ENCODE data around the gene POLR3H.

POLR3H gene

DNA sequence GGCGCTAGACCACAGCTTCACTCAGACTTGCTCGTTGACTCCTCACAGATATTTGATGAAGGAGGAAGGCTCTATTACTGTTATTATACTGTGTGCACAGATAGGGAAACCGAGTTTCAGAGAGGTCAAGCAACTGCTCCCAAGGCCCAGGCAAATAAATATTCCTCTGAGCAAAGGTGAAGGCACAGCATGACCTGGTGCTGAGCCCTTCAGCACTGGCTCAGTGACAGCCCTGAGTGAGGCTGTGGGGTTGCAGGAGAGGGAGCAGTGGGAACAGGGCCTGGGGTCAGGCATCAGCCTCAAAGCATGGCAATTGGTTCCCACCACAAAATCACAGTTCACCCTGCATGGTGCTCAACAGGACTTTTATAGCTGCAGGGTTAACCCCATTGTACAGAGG is 7.1 kb downstream of the POLR3H start:
- no peak for DNase-seq (ENCODE audit: low read depth in 2 of 2)

DNA sequence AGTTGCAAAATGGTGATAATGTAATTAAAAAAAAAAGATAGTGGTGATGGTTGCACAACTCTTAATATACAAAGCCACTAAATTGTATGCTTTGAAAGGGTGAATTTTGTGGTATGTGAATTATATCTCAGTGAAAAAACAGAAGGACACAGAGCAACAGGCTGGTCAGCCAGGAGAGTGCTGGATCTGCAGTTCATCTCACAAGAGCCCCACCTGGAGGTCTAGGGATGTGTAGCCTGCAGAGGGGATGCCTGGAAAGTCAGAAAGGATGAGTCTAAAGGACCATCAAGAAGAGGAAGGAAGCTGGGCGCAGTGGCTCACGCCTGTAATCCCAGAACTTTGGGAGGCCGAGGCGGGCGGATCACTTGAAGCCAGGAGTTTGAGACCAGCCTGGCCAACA is 9.0 kb downstream of the POLR3H start:
- no peak for DNase-seq (ENCODE audit: low read depth in 2 of 2)

DNA sequence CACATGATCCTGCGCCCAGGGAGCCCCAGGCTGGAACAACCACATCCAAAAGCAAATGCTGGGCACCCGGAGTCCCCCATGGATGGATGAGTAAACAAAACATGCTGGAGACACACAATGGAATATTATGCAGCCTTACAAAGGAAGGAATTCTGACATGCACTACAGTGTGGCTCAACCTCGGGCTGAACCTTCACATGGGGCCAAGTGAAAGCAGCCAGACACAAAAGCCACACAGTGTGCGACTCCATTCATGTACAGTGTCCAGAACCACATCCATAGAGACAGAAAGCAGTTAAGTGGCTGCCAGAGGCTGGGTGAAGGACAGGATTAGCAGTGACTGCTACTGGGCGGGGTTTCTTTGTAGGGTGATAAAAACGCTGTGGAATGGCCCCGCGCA is 10.1 kb downstream of the POLR3H start:
- no peak for DNase-seq (ENCODE audit: low read depth in 2 of 2)

DNA sequence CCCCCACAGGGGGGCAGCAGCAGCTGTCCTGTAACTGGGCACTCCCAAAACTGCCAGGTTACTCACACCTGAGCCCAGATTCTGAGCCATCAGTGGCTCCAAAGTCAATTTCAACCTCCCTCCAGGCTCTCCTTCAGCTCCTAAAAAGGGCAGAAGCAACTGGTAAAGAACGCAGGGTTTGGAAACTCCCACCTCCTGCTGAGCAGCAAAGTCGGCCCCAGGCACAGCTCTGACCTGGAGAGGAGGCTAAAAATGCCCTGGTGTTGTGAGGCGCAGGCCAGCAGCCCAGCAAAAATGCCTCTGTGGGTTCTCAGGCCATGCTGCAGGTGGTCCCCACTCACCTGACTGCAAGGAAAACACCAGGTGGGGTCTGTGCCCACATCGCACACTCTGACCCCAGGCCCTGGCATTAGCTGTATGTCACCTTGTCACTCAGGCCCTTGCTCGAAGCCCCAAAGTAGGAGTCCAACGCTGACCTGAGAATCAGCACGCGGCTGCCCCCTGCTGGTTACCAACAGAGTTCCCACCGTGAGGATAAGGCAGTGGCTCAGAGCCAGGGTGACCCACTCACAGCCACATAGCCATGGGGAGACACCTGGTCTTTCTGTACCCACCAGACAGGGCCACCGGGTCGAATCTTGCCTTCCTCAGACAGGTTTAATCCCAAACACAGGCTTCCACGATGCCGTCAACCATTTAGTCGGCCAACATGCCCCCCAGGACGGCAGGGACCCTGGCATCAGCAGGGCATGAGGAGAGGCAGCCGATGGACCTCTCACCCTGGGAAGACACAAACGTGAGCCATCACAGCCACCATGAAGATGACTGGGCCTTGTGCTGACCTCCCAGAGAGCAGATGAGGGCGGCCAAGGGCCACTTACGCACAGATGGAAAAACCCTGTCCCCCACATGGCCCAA is 11.1 kb downstream of the POLR3H start:
- peak; percentile 23 to 40 for DNase-seq (ENCODE audit: low read depth in 2 of 2)

DNA sequence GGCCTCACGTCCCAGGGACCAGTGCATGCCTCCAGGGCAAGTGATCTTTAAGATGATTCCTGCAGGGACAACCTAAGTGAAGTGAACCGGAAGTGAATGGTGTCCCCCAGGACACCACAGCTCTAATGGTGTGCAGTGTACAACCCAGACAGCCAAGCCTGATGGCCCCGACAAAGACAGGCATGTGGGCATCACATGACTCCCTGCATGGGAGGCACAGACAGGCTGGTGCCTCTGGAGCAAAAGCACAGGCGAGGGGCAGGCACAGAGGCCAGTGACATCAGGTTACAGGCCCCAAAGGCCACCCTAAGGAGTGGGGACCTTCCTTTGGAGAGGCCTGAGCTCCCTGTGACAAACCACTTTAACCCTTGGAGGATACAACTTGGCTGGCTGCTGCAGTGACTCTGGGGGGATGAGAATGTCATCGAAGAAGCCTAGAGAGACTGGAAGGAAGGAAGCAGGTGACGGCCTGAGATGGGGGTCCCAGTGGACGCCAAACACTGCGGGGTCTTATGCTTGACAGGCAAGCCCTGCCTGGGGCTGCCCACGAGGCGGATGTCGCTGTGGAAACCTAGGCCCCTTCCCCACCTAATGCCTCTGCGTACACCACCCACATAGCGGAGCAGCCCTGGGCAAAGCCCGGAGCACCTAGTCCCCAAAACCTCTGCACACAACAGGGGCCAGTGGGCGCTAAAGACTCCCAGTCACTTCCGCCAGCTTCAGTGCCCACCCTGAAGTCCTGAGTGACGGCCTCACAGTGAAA is 12.4 kb downstream of the POLR3H start:
- DNase-seq (ENCODE audit: low read depth in 2 of 2): no peak

DNA sequence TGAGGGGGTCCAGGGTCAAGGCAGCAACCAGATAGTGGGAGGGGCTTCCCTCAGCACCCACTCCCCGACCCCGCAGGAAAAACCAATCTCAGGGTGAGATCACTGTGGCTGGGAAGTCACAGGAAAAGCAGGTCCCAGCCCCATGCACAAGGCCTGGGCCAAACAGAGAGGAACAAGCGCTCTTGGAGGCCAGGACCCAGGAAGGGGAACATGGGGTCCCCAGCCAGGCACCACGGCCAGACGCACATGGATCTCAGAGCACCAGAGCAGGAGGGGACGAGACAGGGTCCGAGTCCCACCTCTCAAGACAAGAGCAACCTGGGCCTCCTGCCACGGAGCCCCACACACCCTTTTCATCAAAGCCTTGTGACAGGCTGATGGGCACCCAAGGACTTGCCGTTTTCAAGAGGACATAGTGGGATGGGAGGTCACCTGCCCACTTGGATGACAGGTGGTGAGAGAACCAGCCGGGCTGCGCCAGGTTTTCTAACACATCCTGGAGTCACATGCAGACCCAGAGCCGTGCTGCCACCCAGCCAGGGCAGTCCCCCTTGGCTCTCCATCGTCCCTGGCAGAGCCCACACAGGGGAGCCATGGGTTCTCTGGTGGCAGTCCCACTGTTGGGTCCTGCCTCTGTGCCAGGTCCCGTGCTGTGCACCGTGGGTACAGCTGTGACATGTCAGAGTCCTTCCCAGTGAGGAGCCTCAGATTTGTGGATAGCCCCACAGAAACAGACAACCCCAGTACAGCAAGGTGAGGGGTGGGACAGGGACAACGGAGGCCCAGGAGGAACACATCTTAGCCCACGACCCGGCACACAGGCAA is 13.2 kb downstream of the POLR3H start:
- DNase-seq (ENCODE audit: low read depth in 2 of 2): no peak

DNA sequence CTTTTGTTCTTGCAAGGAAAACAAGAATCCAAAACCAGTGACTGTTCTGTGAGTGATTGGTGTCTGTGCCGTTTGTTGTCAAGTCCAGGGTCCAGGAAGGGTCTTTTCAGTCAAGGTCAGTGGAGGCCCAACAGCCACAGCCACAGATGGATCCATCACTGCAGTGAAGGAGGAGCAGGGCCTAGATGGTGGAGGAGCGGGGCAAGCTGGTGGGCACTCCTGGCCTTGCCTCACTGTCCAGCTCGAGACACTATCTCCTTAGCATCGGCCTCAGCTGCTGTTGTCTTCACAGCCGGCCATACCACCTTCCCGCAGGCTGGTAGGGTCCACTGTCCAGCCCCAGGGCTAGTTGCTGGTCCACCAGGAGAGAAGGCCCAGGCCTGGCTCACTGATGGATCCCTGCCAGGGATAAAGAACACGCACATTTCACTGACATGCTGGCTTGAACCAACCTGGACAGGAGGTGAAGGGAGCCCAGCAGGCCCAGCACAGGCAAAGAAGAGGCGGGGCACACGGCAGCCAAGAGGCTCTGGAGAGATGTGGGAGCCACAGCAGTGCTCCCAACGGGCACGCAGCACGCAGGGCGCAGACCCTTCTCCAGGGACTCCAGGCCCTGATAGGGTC is 15.2 kb downstream of the POLR3H start:
- DNase-seq (ENCODE audit: low read depth in 2 of 2): no peak

DNA sequence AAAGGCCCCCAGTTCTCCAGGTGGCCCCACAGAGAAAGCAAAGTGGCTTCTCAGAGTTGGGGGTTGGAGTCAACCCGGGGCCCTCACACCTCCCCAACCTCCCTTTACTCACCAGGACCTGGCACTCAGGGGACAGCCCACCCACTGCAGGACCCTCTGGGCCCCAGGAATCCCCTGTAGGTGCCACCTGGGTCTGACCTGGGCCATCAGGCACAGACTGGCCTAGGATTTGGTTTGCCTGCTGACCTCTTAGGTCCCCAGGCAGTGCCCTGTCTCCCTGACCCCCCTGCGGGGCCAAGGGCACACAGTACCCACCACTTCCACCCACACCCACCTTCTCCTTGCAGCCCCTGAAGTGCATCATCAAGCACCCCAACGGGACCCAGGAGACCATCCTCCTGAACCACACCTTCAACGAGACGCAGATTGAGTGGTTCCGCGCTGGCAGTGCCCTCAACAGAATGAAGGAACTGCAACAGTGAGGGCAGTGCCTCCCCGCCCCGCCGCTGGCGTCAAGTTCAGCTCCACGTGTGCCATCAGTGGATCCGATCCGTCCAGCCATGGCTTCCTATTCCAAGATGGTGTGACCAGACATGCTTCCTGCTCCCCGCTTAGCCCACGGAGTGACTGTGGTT is 16.0 kb downstream of the POLR3H start:
- DNase-seq (ENCODE audit: low read depth in 2 of 2): no peak

DNA sequence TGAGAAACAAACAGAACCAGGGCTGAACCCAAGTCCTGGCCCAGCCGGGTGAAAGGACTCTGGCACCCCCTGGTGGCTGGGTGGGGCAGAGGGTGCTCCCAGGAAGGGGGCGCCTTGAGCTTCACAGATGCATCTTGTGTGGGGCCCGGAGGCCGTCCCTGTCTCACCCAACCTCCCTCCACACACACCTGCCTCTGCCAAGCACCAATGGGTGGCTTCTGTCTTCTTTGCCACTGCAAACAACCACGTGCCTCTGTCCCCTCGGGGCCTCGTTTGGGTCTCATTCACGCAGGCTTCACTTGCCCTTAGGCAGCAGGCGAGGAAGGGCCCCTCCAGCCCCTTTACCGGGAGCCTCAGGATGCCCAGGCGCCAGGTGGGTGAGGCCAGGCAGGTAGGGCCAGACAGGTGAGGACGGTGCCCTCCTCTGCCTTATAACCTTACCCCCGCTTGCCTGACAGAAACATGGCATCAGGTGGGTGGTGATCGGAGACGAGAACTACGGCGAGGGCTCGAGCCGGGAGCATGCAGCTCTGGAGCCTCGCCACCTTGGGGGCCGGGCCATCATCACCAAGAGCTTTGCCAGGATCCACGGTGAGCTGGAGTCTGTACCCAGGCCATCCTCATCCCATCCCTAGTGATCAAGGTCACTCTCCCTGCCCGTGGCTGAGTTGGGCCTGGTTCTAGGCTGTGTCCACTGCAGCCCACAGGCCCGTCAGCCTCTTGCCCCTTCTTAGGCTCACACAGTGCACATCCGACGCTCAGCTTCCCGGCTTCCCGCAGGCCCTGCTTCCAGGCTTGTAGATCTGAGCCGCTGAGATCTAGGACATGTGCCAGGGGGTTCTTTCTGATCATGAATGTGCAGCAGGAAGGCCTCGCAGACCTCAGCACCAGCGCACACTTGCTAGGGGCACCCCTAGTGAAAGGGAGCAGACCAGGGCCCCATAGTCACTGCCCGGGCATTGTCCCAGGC is 17.2 kb downstream of the POLR3H start:
- DNase-seq (ENCODE audit: low read depth in 2 of 2): peak; percentile 43 to 61

DNA sequence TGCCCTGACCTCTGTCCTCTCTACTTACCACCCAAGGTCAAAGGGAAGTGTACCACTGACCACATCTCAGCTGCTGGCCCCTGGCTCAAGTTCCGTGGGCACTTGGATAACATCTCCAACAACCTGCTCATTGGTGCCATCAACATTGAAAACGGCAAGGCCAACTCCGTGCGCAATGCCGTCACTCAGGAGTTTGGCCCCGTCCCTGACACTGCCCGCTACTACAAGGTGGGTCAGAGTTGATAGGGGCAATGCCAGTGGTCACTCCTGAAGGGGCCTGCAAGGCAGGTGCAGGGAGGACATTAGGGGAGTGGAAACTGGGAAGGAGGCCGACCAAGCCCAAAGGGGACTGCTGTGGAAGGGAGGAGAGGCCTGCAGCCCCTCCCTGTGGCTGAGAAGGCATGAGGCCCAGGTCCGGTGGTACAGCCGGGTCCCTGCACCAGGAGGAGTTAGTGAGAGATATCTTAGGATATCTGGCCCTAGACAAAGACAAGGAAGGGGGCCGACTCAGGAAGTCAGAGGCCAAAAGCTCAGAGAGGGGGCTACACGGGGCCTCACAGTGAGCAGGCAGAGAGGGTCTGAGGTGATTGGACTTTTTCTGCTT is 17.9 kb downstream of the POLR3H start:
- no peak for DNase-seq (ENCODE audit: low read depth in 2 of 2)

DNA sequence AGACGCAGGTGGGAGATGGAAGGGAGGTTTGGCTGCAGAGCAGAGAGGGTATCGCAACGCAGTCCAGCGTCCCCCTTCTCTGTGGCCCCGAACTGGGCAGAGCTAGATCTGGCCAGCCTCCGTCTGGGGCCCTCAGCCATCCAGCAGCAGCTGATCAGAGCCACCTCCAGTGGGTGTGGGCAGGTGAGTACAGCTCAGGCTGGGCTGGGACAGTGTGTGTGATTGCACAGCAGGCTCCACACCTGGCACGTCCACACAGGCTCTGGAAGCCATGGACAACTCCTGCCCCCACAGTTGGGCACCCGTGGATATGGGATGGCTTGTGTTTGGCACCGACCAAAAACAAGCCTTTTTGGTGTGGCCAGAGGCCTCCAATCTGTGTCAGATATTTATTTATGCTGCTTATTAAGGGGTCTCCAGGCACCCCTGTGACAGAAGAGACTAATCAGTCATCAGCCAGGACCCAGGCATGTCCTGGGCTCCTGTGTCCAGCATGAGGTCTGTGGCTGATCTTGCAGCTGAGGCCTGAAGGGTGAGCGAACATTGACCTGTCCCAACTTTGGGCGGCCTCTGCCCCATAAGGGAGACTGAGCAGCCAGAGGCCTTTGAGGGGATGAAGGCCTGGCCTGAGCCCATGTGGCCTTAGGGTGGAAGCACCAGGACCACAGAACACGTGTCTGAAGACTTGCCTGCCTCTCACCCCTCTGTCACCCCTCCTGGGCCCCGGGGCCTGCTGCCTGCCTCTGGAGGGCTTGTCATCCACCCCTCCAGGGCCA is 18.6 kb downstream of the POLR3H start:
- no peak for DNase-seq (ENCODE audit: low read depth in 2 of 2)

DNA sequence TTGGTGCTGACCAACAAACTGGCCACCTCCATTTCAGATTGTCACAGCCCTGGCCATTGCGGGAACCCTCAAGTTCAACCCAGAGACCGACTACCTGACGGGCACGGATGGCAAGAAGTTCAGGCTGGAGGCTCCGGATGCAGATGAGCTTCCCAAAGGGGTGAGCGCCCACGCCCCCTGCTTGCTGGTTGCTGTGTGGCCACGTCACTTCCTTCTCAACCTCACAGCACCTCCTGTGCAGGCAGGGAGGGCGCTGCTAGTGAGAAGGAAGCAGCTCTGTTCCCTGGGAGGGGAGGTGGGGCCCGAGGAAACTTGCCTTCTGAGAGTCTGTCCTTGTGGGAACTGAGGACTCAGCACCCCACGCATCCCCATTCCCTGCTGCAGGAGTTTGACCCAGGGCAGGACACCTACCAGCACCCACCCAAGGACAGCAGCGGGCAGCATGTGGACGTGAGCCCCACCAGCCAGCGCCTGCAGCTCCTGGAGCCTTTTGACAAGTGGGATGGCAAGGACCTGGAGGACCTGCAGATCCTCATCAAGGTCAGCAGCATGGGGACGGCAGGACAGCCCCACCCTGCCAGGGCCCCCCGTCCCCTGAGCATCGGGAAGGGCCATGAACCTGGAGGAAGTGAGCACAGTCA is 19.3 kb downstream of the POLR3H start:
- DNase-seq (ENCODE audit: low read depth in 2 of 2): peak in 1 of 2 donors; percentile 32

DNA sequence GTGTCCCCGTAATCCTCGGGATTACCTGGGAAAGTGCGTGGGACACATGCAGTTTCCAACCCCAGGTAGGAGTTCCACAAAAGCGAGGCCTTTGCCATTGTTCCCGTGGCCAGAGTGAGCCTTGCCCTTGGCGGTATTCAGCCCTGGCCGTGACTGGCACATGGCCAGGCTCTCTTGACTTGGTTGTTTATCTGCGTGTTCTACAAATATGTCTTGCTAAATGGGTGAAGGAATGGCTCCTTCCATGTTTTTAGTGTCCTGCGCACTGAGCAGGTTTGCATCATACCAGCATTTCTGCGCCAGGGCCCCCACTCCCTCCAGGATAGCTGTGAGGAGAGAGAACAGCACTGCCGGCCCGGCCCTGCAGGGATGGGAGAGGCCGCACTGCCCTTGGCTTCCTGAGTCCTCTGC is 20.0 kb downstream of the POLR3H start:
- no peak for DNase-seq (ENCODE audit: low read depth in 2 of 2)

DNA sequence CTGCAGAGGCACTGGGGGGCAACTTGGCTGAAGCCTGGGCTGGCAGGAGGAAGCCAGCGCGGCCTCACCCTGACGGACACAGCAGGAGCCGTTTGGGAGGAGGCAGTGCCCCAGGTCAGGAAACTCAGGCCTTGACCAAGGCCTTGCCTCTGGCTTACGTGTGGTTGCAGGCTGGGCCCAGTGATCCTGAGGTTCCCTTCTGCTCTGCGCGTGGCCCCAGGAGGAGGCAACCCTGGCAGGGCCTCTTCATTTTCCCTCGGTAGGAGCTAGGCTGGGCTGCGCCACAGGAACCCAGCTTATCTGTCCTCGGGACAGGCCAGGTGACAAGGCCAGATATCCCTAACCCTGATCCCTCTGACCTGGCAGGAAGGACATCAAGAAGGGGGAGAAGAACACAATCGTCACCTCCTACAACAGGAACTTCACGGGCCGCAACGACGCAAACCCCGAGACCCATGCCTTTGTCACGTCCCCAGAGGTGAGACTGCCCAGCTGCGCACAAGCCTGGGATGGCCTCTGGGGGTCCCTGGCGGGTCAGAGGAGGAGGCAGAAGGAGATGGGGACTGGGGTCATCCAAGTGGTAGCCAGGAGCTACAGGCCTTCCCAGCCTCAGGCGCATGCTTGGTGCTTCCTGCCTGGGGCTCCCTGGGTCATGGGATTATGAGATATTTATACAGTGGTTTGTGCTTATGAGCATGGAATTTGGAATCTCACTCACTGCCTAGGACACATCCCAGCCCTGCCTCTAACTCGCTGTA is 20.6 kb downstream of the POLR3H start:
- DNase-seq (ENCODE audit: low read depth in 2 of 2): no peak

DNA sequence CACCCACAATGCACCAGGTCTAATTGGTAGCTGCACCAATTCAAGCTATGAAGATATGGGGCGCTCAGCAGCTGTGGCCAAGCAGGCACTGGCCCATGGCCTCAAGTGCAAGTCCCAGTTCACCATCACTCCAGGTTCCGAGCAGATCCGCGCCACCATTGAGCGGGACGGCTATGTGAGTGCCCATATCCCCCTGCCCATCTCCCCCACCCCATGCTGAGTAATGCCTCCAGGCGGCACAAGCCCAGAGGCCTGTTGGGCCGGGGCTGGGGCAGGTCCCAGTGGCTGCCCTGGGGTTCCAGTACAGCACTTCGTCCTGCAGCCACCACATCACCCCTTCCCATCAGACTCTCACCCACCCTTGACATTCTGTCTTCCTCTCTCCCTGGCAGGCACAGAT is 21.5 kb downstream of the POLR3H start:
- no peak for DNase-seq (ENCODE audit: low read depth in 2 of 2)

DNA sequence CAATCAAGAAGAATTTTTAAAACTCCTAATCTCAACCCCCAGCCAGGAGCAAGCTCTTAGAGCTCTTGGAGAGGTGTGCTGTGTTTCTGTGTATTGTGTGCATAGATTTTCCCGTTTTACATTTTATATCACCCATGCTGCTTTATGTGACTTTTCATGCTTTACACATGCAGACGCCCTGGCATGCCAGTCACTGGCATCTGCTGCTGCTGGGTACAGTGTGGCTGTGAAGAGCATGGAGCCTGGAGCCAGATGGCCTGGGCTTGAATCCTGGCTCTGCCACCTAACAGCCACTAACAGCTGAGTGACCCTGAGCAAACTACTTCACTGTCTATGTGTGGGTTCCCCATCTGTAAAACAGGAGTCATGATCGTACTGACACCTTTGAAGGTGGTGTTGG is 23.1 kb downstream of the POLR3H start:
- no peak for DNase-seq (ENCODE audit: low read depth in 2 of 2)

DNA sequence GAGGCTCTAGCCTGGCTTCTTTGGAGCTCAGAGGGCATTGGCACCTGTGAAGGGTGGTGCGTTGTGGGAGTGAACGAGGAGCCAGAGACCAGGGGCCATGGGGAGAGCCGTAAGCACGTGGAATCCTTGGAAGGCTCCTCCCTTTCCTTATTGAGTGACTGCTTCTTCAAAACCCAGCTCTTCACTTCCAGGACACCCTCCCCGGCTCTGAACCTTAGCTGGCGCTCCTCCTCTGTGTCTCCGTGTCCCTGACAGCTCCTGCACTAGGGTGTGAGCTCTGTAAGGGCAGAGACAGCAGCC is 26.3 kb downstream of the POLR3H start:
- no peak for DNase-seq (ENCODE audit: low read depth in 2 of 2)
